NCI-H345 treated with DMSO at 0.1 percent for 48 hours (cell line): ENCODE results near the gene SPP1.
"Not testable (repeated sequence)": the region's sequence is repeated elsewhere in the genome, so short reads cannot be mapped to it uniquely, and the experiment has no call there.

Experiments used
- DNase-seq: peaks from one replicate; lab custom pipeline; 2025; ENCODE audit not compliant: unreplicated experiment; lab: John Stamatoyannopoulos, UW

SPP1 gene

DNA sequence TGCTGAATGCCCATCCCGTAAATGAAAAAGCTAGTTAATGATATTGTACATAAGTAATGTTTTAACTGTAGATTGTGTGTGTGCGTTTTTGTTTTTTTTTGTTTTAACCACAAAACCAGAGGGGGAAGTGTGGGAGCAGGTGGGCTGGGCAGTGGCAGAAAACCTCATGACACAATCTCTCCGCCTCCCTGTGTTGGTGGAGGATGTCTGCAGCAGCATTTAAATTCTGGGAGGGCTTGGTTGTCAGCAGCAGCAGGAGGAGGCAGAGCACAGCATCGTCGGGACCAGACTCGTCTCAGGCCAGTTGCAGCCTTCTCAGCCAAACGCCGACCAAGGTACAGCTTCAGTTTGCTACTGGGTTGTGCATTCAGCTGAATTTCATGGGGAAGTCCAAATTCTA, at the start of gene SPP1:
Gene SPP1, plus strand, starts transcription at position 249 of the 400 bp plus-strand sequence. CDS start 1,182 bp downstream, outside the sequence.
- DNase-seq: no peak

DNA sequence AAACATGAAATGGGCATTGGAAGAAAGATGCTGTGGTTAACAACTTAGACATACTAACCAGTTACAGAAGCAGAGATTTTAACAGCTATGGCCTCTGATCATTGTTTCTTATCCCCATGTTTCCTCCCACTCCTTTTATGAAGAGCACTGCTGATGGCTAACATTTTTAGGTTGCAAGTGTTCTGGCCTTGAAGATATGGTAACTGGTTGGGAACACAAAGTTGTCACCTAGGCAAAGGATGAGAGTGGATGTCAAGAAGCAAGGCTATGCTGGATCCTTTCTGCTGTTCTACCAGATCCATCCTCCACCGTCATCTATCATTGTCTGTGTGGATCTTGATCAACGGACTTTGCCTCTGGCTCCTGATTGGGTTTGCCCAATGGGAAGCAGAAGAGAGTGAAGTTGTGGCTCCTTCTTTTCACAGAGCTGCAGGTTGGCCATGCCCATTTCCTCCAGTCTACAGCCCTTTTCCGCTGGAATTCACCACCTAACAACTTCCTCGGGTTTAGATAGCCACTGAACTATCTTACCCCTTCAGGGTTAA, 48.9 kb upstream of the SPP1 start:
- DNase-seq: no peak

DNA sequence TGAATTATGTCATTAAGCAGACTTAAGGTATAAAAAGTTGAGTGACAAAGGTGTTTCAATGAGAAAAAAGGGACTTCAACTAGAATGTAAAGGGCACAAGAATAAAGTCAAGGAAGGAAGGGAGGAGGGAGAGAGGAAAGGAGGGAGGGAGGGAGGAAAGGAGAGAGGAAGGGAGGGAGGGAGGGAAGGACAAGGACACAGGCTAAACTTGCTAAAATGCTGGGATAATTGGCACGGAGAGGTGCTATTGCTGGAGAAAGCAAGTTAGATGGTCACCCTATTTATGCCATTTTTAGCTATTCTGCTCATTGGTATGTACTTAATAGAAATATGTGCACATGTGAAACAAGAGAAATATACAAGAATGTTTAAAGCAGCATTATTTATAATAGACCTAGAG, 44.9 kb upstream of the SPP1 start:
- no peak for DNase-seq

DNA sequence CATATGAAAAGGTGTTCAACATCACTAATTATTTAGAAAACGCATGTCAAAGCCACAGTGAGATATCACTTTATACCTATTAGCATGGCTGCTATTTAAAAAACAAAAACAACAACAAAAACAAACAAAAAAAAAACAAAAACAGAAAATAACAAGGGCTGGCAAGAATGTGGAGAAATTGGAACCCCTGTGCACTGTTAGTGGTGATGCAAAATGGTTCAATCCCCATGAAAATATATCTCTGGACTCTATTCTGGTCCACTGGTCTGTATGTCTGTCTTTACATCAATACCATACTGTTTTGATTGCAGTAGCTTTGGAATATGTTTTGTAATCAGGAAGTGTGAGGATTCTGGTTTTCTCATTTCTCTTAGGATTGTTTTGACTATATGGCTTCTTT, 43.6 kb upstream of the SPP1 start:
- no peak for DNase-seq

DNA sequence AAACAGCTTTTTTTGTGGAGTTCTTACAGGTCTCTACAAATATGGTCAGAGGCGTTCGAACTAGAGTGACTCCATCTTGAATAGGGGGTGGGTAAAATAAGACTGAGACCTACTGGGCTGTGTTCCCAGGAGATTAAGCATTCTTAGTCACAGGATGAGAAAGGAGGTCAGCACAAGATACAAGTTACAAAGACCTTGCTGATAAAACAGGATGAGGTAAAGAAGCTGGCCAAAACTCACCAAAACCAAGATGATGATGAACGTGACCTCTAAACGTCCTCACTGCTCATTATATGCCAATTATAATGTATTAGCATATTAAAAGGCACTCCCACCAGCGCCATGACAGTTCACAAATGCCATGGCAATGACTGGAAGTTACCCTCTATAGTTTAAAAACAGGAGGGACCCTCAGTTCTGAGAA, 42.8 kb upstream of the SPP1 start:
- no peak for DNase-seq

DNA sequence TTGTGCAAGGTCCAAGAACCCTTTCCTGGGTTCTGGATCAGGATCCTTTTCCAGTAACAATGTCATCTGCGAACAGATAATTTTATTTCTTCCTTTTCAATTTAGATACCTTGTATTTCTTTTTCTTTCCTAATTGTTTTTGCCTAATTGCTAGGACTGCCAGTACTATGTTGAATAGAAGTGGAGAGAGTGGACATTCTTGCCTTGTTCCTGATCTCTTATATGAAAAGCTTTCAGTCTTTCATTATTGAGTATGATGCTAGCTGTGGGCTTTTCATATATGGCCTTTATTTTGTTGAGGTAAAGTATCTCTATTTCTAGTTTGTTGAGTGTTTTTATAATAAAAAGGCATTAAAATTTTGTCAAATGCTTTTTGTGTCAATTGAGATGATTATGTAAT, 42.2 kb upstream of the SPP1 start:
- DNase-seq: no peak

DNA sequence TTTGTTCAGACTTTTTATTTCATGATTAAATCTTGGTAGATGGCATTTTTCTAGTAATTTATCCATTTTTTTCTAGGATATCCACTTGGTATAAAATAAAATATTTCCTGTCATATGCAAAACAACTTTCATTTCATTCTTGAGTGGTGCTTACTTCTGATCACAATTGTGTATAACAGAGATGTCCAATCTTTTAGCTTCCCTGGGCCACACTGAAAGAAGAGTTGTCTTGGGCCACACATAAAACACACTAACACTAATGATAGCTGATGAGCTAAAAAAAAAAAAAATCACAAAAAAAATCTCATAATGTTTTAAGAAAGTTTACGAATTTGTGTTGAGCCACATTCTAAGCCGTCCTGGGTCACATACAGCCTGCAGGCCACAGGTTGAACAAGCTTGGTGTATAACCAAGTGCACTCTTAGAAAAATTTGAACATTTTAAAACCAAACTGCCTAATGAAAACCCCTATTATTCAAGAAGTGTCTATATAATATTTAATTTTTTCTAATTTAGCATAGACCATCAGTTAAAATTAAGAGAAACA, 41.3 kb upstream of the SPP1 start:
- no peak for DNase-seq

DNA sequence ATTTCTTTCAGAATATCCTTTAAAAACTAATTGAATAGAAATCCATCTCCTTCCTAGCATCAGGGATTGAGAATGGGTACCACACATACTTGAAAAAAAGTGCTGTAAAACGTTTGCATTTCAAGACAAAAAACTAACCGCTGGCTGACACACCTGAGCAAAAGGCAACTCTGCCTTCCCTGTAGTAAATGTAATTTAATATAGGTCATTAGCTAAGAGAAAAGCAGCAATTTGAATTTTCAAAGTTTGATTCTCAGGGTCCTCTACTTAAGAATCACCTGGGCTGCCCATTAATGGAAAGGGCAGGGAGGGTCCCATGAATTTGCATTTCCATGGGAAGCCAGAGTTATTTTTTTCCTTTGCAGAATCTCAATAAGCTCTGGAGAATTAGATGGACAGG, 40.5 kb upstream of the SPP1 start:
- DNase-seq: no peak

DNA sequence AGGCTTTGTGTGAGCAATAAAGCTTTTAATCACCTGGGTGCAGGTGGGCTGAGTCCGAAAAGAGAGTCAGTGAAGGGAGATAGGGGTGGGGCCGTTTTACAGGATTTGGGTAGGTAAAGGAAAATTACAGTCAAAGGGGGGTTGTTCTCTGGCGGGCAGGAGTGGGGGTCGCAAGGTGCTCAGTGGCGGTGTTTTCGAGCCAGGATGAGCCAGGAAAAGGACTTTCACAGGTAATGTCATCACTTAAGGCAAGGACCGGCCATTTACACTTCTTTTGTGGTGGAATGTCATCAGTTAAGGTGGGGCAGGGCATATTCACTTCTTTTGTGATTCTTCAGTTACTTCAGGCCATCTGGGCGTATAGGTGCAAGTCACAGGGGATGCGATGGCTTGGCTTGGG, 39.6 kb upstream of the SPP1 start:
- not testable (repeated sequence) for DNase-seq

DNA sequence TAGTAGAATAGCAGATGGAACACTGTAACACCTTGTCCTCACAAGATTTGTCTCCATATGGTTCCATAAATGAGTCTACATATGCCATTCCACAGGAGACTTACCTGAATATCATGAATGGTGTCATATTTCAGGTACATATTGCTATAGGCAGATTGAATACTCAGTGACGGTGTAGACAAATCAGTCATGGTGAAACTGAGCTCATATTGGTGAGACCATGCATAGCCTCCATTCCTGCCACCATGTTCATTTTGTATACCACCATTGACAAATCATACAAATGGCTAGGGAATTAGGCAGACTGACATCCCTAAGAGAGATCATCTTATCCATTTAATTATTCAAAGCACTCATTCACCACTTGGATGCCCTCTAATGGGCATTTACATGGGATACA, 38.0 kb upstream of the SPP1 start:
- DNase-seq: no peak

DNA sequence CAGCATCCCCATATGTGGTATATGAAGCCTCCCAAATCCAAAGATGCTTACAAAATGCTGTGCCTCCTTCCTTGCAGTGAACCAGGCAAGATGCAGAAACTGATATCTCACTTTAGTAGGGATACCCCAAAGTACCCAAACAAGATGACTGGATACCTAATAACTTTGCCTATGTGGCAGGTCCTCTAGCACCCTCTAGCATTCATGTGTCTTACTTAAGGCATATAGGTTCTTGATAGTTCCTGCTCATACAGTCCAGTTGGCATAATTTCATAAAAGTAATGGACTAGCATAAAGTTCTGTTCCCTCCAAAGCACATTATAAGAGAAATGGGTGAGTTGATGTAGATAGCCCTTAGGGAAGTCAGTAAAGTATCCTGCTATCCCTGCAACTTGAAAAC, 36.8 kb upstream of the SPP1 start:
- no peak for DNase-seq

DNA sequence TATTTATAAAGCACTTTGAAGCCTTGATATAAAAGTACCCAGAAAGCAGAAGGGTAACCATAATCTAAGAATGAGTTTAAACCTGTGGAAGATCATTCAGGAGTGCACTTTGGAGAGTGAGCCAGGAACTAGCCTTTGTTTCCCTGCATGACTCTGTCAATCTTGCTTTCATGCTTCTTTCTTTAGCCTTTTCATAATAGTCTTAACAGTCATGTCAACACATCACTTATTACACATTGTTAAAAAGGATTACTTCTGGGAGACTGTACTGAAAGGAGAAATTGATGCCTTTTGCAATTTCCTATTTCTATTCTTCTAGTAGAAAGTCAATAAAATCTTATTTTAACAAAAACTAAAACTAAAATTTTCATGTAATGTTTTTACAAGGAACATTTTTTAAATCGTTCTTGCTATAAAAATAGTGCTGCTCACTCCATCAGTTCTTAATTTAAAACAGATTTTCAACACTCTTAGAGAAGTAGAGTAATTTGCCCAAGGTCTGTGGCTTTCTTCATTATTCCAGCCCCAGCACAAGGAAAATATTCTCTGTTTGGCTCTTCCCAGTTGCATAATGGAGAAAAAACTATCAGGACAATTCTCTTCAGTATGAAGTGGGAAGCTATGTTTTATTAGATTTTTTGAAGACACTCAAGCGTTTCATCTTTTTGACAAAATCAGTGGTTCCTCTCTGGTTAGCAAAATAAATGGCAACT, 35.4 kb upstream of the SPP1 start:
- no peak for DNase-seq

DNA sequence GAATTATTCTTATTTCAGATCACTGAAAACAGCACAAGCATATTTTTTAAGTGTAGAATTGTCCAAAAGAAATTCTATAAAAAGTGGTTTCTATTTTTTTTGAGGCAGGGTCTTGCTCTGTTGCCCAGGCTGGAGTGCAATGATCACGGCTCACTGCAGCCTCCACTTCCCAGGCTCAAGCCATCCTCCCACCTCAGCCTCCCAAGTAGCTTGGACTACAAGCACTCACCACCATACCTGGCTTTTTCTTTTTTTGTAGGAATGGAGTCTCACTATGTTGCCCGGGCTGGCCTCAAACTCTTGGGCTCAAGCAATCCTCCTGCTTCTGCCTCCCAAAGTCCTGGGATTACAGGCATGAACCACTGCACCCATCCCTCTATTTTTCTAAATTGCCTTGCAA, 34.7 kb upstream of the SPP1 start:
- DNase-seq: not testable (repeated sequence)

DNA sequence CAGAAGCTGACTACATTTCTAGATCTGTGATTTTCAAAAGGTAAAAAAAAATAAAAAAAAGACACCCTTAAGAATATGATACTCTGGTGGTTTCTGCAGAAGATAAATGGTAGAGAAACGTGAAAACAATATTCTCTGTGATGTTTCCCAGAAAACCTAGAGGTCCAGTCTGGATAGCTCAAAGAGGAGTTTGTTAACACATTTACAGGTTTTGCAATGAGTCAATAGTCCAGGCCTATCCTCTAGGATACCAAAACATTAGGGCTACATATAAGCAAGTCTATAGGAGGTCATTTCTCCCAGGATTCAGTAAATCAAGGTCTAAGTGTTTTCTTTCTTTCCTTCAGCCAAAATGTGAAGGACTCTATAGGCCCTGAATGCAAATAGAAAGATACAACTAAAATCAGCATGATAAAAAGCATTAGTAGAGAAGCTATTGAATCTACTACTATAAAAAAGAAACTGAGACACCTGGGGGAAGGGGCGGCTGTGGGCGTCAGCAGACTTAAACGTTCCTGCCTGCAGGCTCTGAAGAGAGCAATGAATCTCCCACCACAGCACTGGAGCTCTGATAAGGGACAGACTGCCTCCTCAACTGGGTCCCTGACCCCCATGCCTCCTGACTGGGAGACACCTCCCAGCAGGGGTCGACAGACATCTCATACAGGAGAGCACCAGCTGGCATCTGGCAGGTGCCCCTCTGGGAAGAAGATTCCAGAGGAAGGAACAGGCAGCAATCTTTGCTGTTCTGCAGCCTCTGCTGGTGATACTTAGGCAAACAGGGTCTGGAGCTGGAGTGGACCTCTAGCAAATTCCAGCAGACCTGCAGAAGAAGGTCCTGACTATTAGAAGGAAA, 33.7 kb upstream of the SPP1 start:
- no peak for DNase-seq

DNA sequence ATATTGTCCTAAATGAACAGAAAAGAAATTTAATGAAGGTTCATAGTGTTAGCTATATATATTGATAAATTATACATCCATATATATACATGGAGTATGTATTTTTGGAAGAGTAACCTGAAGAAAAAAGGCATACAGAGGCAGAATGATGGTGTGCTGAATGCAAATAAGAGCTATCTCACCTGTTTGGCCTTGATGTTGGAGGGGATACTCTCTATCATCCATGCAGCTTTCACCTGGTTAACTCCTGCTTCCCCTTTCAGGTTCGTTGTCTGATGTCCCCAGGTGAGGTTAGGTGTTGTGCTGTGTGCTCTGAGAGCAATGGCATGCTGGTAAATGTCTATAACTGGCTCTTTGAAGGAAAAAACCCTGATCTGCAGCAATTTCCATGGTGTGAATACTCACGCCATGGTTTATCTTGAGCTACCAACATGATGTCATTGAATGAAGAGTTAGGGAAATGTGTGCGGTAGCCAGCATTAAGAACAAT, 31.8 kb upstream of the SPP1 start:
- DNase-seq: no peak

DNA sequence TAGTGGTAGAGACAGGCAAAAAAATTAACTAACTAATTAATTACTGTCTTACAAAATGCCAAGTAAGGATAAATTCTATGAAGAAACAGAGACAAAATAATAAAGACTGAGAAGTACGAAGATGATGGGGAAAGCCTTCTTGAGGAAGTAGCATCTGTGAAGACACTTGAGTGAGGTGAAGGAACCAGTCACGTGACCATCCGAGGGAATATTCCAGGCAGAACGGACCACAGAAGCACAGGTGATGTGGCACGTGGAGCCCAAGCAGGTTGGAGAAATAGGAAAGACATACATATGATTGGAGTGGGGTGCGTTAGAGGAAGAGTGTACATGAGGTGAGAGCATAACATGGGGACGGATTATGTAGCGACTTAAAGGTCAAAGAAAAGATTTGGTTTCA, 30.5 kb upstream of the SPP1 start:
- DNase-seq: no peak

DNA sequence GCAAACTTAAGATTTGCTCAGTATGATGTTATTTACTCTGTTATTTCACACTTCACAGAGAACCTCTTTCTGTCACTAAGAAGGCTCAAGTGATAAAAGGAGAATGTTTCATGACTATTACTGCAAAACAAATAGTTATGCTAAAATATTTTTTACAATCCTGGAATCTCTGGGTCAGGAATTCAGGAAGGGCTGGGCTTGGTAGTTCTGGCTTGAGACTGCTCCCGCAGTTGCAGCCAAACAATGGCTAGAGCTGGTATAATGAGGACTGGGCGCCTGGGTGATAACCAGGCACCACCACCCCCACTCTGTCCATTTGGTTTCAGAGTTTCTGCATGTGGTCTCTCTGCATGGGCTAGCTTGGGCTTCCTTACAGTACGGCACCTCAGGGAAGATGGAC, 28.7 kb upstream of the SPP1 start:
- no peak for DNase-seq

DNA sequence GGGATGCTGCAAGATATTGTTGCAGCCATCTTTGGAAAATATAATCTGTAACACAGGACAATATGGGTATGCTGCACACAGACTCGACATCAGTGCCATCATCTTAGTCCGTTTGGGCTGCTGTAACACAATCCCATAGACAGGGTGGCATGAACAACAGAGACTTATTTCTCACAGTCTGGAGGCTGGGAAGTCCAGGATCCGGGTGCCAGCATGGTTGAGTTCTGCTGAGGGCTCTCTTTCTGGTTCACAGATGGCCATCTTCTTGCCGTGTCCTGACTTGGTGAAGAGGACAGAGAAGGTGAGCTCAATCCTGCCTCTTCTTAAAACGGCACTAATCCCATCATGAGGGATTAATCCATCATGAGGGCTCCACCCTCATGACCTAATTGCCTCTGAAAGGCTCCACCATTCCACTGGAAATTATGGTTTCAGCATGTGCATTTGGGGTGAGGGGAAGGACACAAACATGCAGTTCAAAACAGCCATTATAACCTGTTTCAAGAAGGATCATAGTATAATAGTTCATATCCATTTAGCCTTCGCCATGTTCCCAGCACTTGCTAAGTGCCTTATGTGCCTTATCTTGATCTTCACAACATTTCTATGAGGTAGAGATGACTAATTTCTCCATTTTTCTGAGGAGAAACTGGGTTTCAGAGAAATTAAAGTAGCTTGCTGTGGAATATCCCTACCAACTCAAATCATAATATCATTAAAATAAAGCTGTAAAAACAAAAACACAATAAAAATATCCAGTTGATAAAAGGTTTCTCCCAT, 27.9 kb upstream of the SPP1 start:
- DNase-seq: no peak

DNA sequence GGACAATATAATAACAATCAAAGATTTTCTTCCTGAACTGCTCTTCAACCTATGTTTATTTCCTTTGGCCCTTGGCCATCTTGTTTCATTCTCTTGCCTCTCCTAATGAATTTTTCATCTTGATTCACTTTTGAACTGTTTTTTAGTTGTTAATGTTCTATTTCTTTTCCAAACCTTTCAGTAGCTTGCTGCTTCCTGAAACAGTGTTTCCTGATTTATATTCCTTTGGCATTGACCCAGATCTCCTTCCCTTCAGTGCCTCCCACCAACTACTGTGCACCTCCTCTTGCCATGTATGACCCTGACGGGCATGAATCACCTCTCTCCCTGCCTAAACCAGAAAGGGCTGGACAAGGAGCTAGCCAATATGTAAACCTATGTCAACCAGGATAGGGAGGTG, 25.6 kb upstream of the SPP1 start:
- no peak for DNase-seq

DNA sequence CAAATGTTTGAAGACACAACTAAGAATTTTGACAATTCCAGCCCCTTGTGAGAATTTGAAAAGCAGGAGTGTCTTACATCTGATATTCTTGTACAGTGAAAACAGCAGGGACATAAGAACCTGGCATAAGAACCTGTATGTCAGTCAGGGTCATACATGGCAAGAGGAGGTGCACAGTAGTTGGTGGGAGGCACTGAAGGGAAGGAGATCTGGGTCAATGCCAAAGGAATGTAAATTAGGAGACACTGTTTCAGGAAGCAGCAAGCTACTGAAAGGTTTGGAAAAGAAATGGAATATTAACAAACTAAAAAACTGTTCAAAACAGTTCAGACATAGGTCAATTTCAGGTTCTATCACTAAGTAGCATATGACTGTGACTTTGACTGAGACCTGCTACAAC, 25.0 kb upstream of the SPP1 start:
- DNase-seq: no peak

DNA sequence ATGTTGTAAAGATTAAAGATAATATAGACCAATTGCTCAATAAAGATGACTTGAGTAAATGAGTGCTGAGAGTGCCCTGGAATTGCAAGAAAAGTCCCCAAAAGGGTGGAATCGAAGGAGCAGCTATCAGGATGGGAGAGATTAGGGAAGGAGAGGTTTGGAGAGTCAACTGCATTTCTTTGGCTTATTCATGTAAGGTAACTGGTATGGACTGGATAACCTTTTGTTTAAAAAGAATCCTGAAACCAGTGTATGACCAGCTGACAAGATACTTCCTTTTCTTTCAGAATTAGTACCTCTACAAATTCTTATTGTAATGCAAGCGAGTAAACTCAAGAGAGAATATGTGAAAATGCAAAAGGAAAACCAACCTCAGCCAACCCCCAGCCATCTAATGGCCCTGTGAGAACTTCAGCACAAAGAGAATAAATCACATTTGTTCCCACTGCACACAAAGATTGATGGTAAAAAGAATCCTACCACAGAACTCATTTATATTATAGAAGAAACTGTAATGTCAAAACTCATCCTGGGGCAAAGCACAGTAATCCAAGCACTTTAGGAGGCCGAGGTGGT, 24.5 kb upstream of the SPP1 start:
- no peak for DNase-seq
